Activated naive CD4-positive, alpha-beta T cell treated with anti-CD3 and anti-CD28 coated beads, Interleukin-2, amount 10 ng/mL, durations not matched to agents 7 days and 5 days (primary cell): Measurements from ENCODE around the gene TRIM26.
A peak's percentile ranks its signal among the peaks of the same experiment; 100 is the strongest.
"Not testable (repeated sequence)": the region's sequence is repeated elsewhere in the genome, so short reads cannot be mapped to it uniquely, and the experiment has no call there.

ENCODE experiments used
- CTCF ChIA-PET: fragments of 350-600 bp; sonication (Branson Sonifier 250); formaldehyde crosslinking; loops from one replicate; lab custom pipeline; 2021; ENCODE audit warnings: antibody characterized with exemption; lab: Charles Lee
- DNase-seq: peaks from one replicate; pipeline ENCODE4 v3.0.0-alpha.2; 2020
- H3K27ac Mint-ChIP-seq: one replicate; pipeline ENCODE4 v1.8.0; 2021; ENCODE audit warnings: mild to moderate bottlenecking, moderate library complexity, mixed read lengths
- H3K27me3 Mint-ChIP-seq: one replicate; pipeline ENCODE4 v1.8.0; 2021; ENCODE audit warnings: mild to moderate bottlenecking, mixed read lengths
- H3K36me3 Mint-ChIP-seq: one replicate; pipeline ENCODE4 v1.8.0; 2021; ENCODE audit warnings: mixed read lengths
- H3K4me1 Mint-ChIP-seq: one replicate; pipeline ENCODE4 v1.8.0; 2021; ENCODE audit warnings: mixed read lengths
- H3K4me3 Mint-ChIP-seq: one replicate; pipeline ENCODE4 v1.8.0; 2021; ENCODE audit warnings: mild to moderate bottlenecking, moderate library complexity, mixed read lengths
- H3K9me3 Mint-ChIP-seq: one replicate; pipeline ENCODE4 v1.8.0; 2021; ENCODE audit warnings: mixed read lengths

Gene TRIM26

DNA sequence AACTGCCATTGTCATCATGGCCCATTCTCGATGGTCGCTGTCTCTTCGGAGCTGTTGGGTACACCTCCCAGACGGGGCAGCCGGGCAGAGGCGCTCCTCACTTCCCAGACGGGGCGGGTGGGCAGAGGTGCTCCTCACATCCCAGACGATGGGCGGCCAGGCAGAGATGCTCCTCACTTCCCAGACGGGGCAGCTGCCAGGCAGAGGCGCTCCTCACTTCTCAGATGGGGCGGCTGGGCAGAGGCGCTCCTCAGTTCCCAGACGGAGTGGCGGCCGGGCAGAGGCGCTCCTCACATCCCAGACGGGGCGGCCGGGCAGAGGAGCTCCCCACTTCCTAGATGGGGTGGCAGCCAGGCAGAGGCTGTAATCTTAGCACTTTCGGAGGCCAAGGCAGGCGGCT, 8.8 kb upstream of the TRIM26 start:
- H3K4me1 Mint-ChIP-seq, CTCF ChIA-PET, DNase-seq, H3K4me3 Mint-ChIP-seq, H3K36me3 Mint-ChIP-seq, H3K27ac Mint-ChIP-seq: not testable (repeated sequence)
- Mint-ChIP-seq H3K27me3 (peaks cover 18% of the 10 kb centered on the region), H3K9me3 (peaks cover 16% of the 10 kb centered on the region)

DNA sequence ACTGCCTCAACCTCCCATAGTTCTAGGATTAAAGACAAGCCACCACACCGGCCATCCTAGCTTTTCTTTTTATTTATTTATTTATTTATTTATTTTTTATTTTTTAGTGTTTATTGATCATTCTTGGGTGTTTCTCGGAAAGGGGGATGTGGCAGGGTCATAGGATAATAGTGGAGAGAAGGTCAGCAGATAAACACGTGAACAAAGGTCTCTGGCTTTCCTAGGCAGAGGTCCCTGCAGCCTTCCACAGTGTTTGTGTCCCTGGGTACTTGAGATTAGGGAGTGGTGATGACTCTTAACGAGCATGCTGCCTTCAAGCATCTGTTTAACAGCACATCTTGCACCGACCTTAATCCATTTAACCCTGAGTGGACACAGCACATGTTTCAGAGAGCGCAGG, 8.2 kb upstream of the TRIM26 start:
- H3K4me3 Mint-ChIP-seq, H3K4me1 Mint-ChIP-seq, H3K27ac Mint-ChIP-seq, H3K36me3 Mint-ChIP-seq, DNase-seq: not testable (repeated sequence)
- Mint-ChIP-seq H3K27me3 (peaks cover 18% of the 10 kb centered on the region), H3K9me3 (peaks cover 16% of the 10 kb centered on the region)
- CTCF ChIA-PET: interaction anchor here (1.3 to 3.6 kb wide), 3 partner anchors 118 to 177 kb away, joined by 3 to 38 read pairs (median 4); no protein-coding TSS in a partner anchor

GRCh38 chr6:30219244-30219643, 6.0 kb upstream of the TRIM26 start:
- CTCF ChIA-PET: interaction anchor here (0.9 to 3.6 kb wide), 24 partner anchors 9 to 231 kb away, joined by 3 to 38 read pairs (median 4); no protein-coding TSS in a partner anchor
- Mint-ChIP-seq H3K36me3 (peaks cover 6% of the 10 kb centered on the region), H3K9me3 (peaks cover 14% of the 10 kb centered on the region), H3K4me1 (peaks cover 19% of the 10 kb centered on the region), H3K4me3 (no peak overlapping the region), H3K27ac (no peak overlapping the region), H3K27me3 (peaks cover 19% of the 10 kb centered on the region)
- DNase-seq: peak; percentile 64

DNA sequence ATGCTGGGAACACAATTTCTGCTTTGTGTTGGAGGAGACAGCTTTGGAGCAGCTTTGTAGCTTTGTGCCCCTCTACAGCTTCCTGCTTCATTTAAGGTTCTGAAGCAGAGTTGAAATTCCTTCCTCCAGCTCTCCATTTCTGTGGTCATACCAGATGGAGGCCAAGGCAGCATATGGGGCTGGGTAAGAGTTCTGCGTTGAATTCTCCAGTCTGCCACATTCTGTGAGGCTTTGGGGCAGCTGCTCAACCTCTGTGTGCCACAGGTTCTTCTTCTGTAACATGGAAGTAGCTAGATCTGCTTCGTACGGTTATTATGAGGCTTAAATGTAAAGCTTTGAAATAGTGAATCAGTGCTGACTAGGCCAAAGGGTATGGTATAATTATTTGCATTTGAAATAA, 2.9 kb upstream of the TRIM26 start:
- H3K36me3 Mint-ChIP-seq: peaks cover 13% of the 10 kb centered on the region

GRCh38 chr6:30214657-30214982, 1.4 kb upstream of the TRIM26 start:
- H3K36me3 Mint-ChIP-seq: peaks cover 24% of the 10 kb centered on the region
- peak overlapping the region; percentile 100 for H3K27ac Mint-ChIP-seq
- H3K9me3 Mint-ChIP-seq: no peaks in the 10 kb centered on the region
- H3K4me1 Mint-ChIP-seq: peaks cover 47% of the 10 kb centered on the region
- DNase-seq: no peak
- H3K27me3 Mint-ChIP-seq: peaks cover 7% of the 10 kb centered on the region
- CTCF ChIA-PET: interaction anchor here (0.6 kb wide), 1 partner anchor 24 kb away, joined by 3 read pairs; no protein-coding TSS in a partner anchor
- H3K4me3 Mint-ChIP-seq: peak overlapping the region; percentile 99

More for the DNA sequence above, 2.9 kb upstream of the TRIM26 start:
- CTCF ChIA-PET: interaction anchor here (0.8 to 1.7 kb wide), 5 partner anchors 9 to 182 kb away, joined by 3 to 7 read pairs (median 3); no protein-coding TSS in a partner anchor
- H3K27ac Mint-ChIP-seq: no peak overlapping the region
- H3K4me3 Mint-ChIP-seq: peak overlapping the region; percentile 17
- H3K4me1 Mint-ChIP-seq: peaks cover 36% of the 10 kb centered on the region
- peaks cover 11% of the 10 kb centered on the region for H3K27me3 Mint-ChIP-seq
- H3K9me3 Mint-ChIP-seq: no peaks in the 10 kb centered on the region
- no peak for DNase-seq

DNA sequence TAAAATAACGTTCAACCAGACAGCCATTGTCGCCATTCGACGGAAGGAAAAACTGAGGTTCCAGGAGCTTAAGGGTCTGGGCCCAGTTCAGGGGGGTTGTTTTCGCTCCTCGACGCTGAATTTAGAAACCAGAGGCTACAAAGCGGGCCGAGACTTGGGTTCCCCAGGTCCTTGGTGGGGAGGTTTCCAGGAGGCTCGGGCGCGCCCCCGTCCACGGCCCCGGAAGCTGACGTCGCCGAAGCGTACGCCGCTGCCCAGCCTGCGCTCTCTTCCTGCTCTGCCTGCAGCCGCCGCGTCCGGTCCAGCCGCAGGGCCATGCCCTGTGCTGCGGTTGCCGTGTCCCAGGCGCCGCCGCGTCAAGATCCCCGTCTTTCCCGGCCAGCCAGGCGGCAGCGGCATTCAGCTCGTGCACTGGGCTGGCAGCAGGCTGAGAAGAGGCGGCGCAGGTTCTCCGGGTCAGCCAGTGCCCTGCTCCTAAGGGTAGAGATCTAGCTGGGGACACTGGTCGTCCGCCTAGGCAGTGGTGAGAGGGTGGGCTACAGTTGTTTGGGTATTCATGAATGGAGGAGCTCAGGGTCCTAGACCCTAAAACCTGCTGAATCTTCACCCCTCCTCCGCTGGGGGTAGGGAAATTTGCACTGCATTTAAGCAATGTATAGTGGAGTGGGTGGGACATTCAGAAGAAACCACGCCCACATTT, 901 bp upstream of the TRIM26 start:
- Mint-ChIP-seq H3K36me3 (peaks cover 24% of the 10 kb centered on the region), H3K27ac (peak overlapping the region; percentile 100), H3K4me1 (peaks cover 44% of the 10 kb centered on the region), H3K4me3 (peak overlapping the region; percentile 99), H3K9me3 (no peaks in the 10 kb centered on the region), H3K27me3 (peaks cover 7% of the 10 kb centered on the region)
- peak; percentile 88 for DNase-seq
- CTCF ChIA-PET: interaction anchor here (0.6 kb wide), 1 partner anchor 24 kb away, joined by 3 read pairs; no protein-coding TSS in a partner anchor

GRCh38 chr6:30213667-30213956, 406 bp upstream of the TRIM26 start:
- Mint-ChIP-seq H3K36me3 (peaks cover 27% of the 10 kb centered on the region), H3K27me3 (peaks cover 7% of the 10 kb centered on the region), H3K4me1 (peaks cover 48% of the 10 kb centered on the region), H3K27ac (peak overlapping the region; percentile 100), H3K9me3 (no peaks in the 10 kb centered on the region), H3K4me3 (peak overlapping the region; percentile 99)
- CTCF ChIA-PET: no interaction called here
- no peak for DNase-seq

- Mint-ChIP-seq H3K27ac (peak overlapping the region; percentile 100), H3K4me3 (peak overlapping the region; percentile 99), H3K9me3 (no peaks in the 10 kb centered on the region), H3K4me1 (peaks cover 60% of the 10 kb centered on the region), H3K27me3 (peaks cover 7% of the 10 kb centered on the region), H3K36me3 (peaks cover 35% of the 10 kb centered on the region)
- CTCF ChIA-PET: no interaction called here
- DNase-seq: no peak
These were observed 1.3 kb downstream of the TRIM26 start for GRCh38 chr6:30211899-30212298.

GRCh38 chr6:30211306-30211705, 1.9 kb downstream of the TRIM26 start:
- Mint-ChIP-seq H3K27me3 (peaks cover 7% of the 10 kb centered on the region), H3K27ac (no peak overlapping the region), H3K9me3 (no peaks in the 10 kb centered on the region), H3K36me3 (peaks cover 35% of the 10 kb centered on the region), H3K4me3 (peak overlapping the region; percentile 99), H3K4me1 (peaks cover 62% of the 10 kb centered on the region)
- CTCF ChIA-PET: no interaction called here
- no peak for DNase-seq

GRCh38 chr6:30207619-30208295, 5.4 kb downstream of the TRIM26 start:
- DNase-seq: no peak
- Mint-ChIP-seq H3K4me3 (no peak overlapping the region), H3K27ac (peak overlapping the region; percentile 21), H3K4me1 (peaks cover 48% of the 10 kb centered on the region), H3K36me3 (peaks cover 41% of the 10 kb centered on the region), H3K9me3 (no peaks in the 10 kb centered on the region), H3K27me3 (no peaks in the 10 kb centered on the region)
- CTCF ChIA-PET: interaction anchor here (1.8 kb wide), 1 partner anchor 11 kb away, joined by 6 read pairs; no protein-coding TSS in a partner anchor

GRCh38 chr6:30206799-30207618, 6.2 kb downstream of the TRIM26 start:
- Mint-ChIP-seq H3K4me3 (no peak overlapping the region), H3K4me1 (peaks cover 49% of the 10 kb centered on the region), H3K9me3 (no peaks in the 10 kb centered on the region), H3K27ac (no peak overlapping the region), H3K36me3 (peaks cover 42% of the 10 kb centered on the region), H3K27me3 (no peaks in the 10 kb centered on the region)
- DNase-seq: no peak
- CTCF ChIA-PET: interaction anchor here (1.8 kb wide), 1 partner anchor 12 kb away, joined by 6 read pairs; no protein-coding TSS in a partner anchor

- CTCF ChIA-PET: interaction anchor here (1.8 kb wide), 1 partner anchor 13 kb away, joined by 6 read pairs; no protein-coding TSS in a partner anchor
- Mint-ChIP-seq H3K4me3 (no peak overlapping the region), H3K9me3 (no peaks in the 10 kb centered on the region), H3K27me3 (no peaks in the 10 kb centered on the region), H3K4me1 (peaks cover 49% of the 10 kb centered on the region), H3K27ac (no peak overlapping the region), H3K36me3 (peaks cover 37% of the 10 kb centered on the region)
- no peak for DNase-seq
These were observed 7.1 kb downstream of the TRIM26 start for GRCh38 chr6:30206152-30206551.

GRCh38 chr6:30204116-30204515, 9.1 kb downstream of the TRIM26 start:
- no peak overlapping the region for H3K27ac Mint-ChIP-seq

GRCh38 chr6:30202366-30202765, 10.8 kb downstream of the TRIM26 start:
- H3K4me1 Mint-ChIP-seq: peaks cover 26% of the 10 kb centered on the region

More at GRCh38 chr6:30204116-30204515, 9.1 kb downstream of the TRIM26 start:
- no peak overlapping the region for H3K4me3 Mint-ChIP-seq
- peaks cover 39% of the 10 kb centered on the region for H3K36me3 Mint-ChIP-seq
- CTCF ChIA-PET: interaction anchor here (1.4 kb wide), 1 partner anchor 15 kb away, joined by 4 read pairs; no protein-coding TSS in a partner anchor
- DNase-seq: no peak
- H3K27me3 Mint-ChIP-seq: no peaks in the 10 kb centered on the region
- H3K9me3 Mint-ChIP-seq: no peaks in the 10 kb centered on the region
- H3K4me1 Mint-ChIP-seq: peaks cover 41% of the 10 kb centered on the region

More at GRCh38 chr6:30202366-30202765, 10.8 kb downstream of the TRIM26 start:
- no peaks in the 10 kb centered on the region for H3K9me3 Mint-ChIP-seq
- H3K27ac Mint-ChIP-seq: no peak overlapping the region
- H3K27me3 Mint-ChIP-seq: no peaks in the 10 kb centered on the region
- no peak for DNase-seq
- peaks cover 39% of the 10 kb centered on the region for H3K36me3 Mint-ChIP-seq
- H3K4me3 Mint-ChIP-seq: no peak overlapping the region
- CTCF ChIA-PET: no interaction called here
